Trophoblast cell (in vitro differentiated cells and primary cell): ENCODE data around the gene PGM3.

Source experiments
- DNase-seq, 2 donors: peaks; one replicate each; pipeline ENCODE4 v3.0.0-alpha.2; 2016
- H2AFZ ChIP-seq: 2 replicates; pipeline ENCODE4 v1.6.1; 2013; ENCODE audit warnings: low read length, moderate library complexity, mild to moderate bottlenecking; ENCODE audit not compliant: insufficient read depth, poor library complexity
- H2AK5ac ChIP-seq: 2 replicates; pipeline ENCODE4 v1.6.1; 2013; ENCODE audit warnings: mild to moderate bottlenecking, low read length
- H2BK120ac ChIP-seq: 2 replicates; pipeline ENCODE4 v1.6.1; 2013; ENCODE audit warnings: low read length, mild to moderate bottlenecking, moderate library complexity; ENCODE audit not compliant: insufficient read depth, poor library complexity
- H2BK12ac ChIP-seq: 2 replicates; pipeline ENCODE4 v1.6.1; 2013; ENCODE audit warnings: mild to moderate bottlenecking, low read length, moderate library complexity
- H2BK5ac ChIP-seq: 2 replicates; pipeline ENCODE4 v1.6.1; 2013; ENCODE audit warnings: low read length, low read depth, moderate library complexity, mild to moderate bottlenecking; ENCODE audit not compliant: poor library complexity
- H3K14ac ChIP-seq: 2 replicates; pipeline ENCODE4 v1.6.1; 2013; ENCODE audit warnings: mild to moderate bottlenecking, low read length
- H3K18ac ChIP-seq: 2 replicates; pipeline ENCODE4 v1.6.1; 2013; ENCODE audit warnings: mild to moderate bottlenecking, low read length
- H3K23ac ChIP-seq: 2 replicates; pipeline ENCODE4 v1.6.1; 2013; ENCODE audit warnings: low read length
- H3K27ac ChIP-seq: 2 replicates; pipeline ENCODE4 v1.5.1; 2013; ENCODE audit warnings: low read depth, mild to moderate bottlenecking, inconsistent platforms, low read length, moderate library complexity
- H3K27me3 ChIP-seq: 2 replicates; pipeline ENCODE4 v1.6.1; 2013; ENCODE audit warnings: inconsistent platforms, mild to moderate bottlenecking, low read length, moderate library complexity; ENCODE audit not compliant: insufficient read depth
- H3K36me3 ChIP-seq, 2 experiments: 1 replicate in 1 of 2; 2 replicates in 1 of 2; pipeline ENCODE4 v1.6.1; 2013; ENCODE audit warnings: low read length in 2 of 2, mild to moderate bottlenecking in 2 of 2, moderate library complexity in 1 of 2; ENCODE audit not compliant: insufficient read depth in 2 of 2, control insufficient read depth in 1 of 2
- H3K4ac ChIP-seq: 2 replicates; pipeline ENCODE4 v1.6.1; 2013; ENCODE audit warnings: low read depth, mild to moderate bottlenecking, low read length, moderate library complexity
- H3K4me1 ChIP-seq, 2 experiments: 1 replicate in 1 of 2; 2 replicates in 1 of 2; pipeline ENCODE4 v1.6.1; 2013; ENCODE audit warnings: low read length in 2 of 2, mild to moderate bottlenecking in 2 of 2, moderate library complexity in 1 of 2; ENCODE audit not compliant: insufficient read depth in 2 of 2, control insufficient read depth in 1 of 2
- H3K4me2 ChIP-seq: 2 replicates; pipeline ENCODE4 v1.6.1; 2013; ENCODE audit warnings: inconsistent platforms, mild to moderate bottlenecking, low read length, moderate library complexity
- H3K4me3 ChIP-seq: 2 replicates; pipeline ENCODE4 v1.5.1; 2013; ENCODE audit warnings: mild to moderate bottlenecking, low read depth, low read length, inconsistent platforms
- H3K79me1 ChIP-seq: one replicate; pipeline ENCODE4 v1.6.1; 2013; ENCODE audit warnings: low read length
- H3K79me2 ChIP-seq: 2 replicates; pipeline ENCODE4 v1.6.1; 2013; ENCODE audit warnings: low read length, mild to moderate bottlenecking; ENCODE audit not compliant: control insufficient read depth, insufficient read depth, poor library complexity
- H3K9ac ChIP-seq: 2 replicates; pipeline ENCODE4 v1.6.1; 2013; ENCODE audit warnings: mild to moderate bottlenecking, low read length
- H3K9me3 ChIP-seq: 2 replicates; pipeline ENCODE4 v1.6.1; 2013; ENCODE audit warnings: low read depth, mild to moderate bottlenecking, control low read depth, inconsistent platforms, low read length; ENCODE audit not compliant: insufficient read depth
- H4K12ac ChIP-seq: 2 replicates; pipeline ENCODE4 v1.6.1; 2013; ENCODE audit warnings: low read depth, mild to moderate bottlenecking, low read length, moderate library complexity
- H4K8ac ChIP-seq: 2 replicates; pipeline ENCODE4 v1.6.1; 2013; ENCODE audit warnings: low read depth, mild to moderate bottlenecking, low read length, moderate library complexity
- H4K91ac ChIP-seq: one replicate; pipeline ENCODE4 v1.6.1; 2013; ENCODE audit warnings: low read depth, mild to moderate bottlenecking, low read length, moderate library complexity
- WGBS: extraction: QIAGEN DNeasy Blood & Tissue Kit; methylation state at CpG from one replicate; pipeline ENCODE4 v1.1.7; 2013; ENCODE audit warnings: missing lambda C conversion rate; ENCODE audit not compliant: insufficient read length, insufficient coverage; ENCODE audit errors: extremely low coverage; 5-methylcytosine and 5-hydroxymethylcytosine counted together

The PGM3 gene

GRCh38 chr6:83138758-83139157 is 54.3 kb downstream of the PGM3 start:
- Histone ChIP-seq H3K9ac (no peak overlapping the region), H2AK5ac (no peak overlapping the region), H4K91ac (no peak overlapping the region), H3K18ac (no peak overlapping the region), H2BK12ac (no peak overlapping the region), H2BK120ac (no peak overlapping the region), H3K27ac (no peak overlapping the region), H2BK5ac (no peak overlapping the region), H3K9me3 (no peaks in the 10 kb centered on the region), H3K4me3 (no peak overlapping the region), H3K36me3 (peaks cover 0 to 2% of the 10 kb centered on the region in 2 experiments), H3K4me2 (no peak overlapping the region), H3K14ac (no peak overlapping the region), H3K4ac (no peak overlapping the region), H3K79me1 (no peaks in the 10 kb centered on the region), H2AFZ (no peak overlapping the region), H3K27me3 (no peaks in the 10 kb centered on the region), H3K23ac (no peak overlapping the region), H4K8ac (no peak overlapping the region), H3K79me2 (no peaks in the 10 kb centered on the region), H4K12ac (no peak overlapping the region), H3K4me1 (no peaks in the 10 kb centered on the region)
- WGBS: no CpG with 5 or more reads among the region's 3 CpGs
- no peak for DNase-seq

GRCh38 chr6:83138118-83138722 is 54.8 kb downstream of the PGM3 start:
- Histone ChIP-seq H4K91ac (no peak overlapping the region), H3K4me3 (no peak overlapping the region), H4K12ac (no peak overlapping the region), H3K27me3 (no peaks in the 10 kb centered on the region), H3K4ac (no peak overlapping the region), H3K9me3 (no peaks in the 10 kb centered on the region), H3K79me2 (no peaks in the 10 kb centered on the region), H3K23ac (no peak overlapping the region), H2AFZ (no peak overlapping the region), H3K79me1 (no peaks in the 10 kb centered on the region), H3K4me2 (no peak overlapping the region), H2BK5ac (no peak overlapping the region), H3K36me3 (peaks cover 0 to 2% of the 10 kb centered on the region in 2 experiments), H2AK5ac (no peak overlapping the region), H4K8ac (no peak overlapping the region), H2BK12ac (no peak overlapping the region), H3K4me1 (no peaks in the 10 kb centered on the region), H3K18ac (no peak overlapping the region), H3K27ac (no peak overlapping the region), H2BK120ac (no peak overlapping the region), H3K14ac (no peak overlapping the region), H3K9ac (no peak overlapping the region)
- WGBS: no CpG with 5 or more reads among the region's 5 CpGs
- no peak for DNase-seq

- no peak overlapping the region for H3K27ac ChIP-seq
- H3K4me2 ChIP-seq: no peak overlapping the region
- no peaks in the 10 kb centered on the region for H3K27me3 ChIP-seq
- no peak overlapping the region for H4K12ac ChIP-seq
- H2AK5ac ChIP-seq: no peak overlapping the region
- H2BK120ac ChIP-seq: no peak overlapping the region
- WGBS: no CpG with 5 or more reads among the region's 3 CpGs
- no peak overlapping the region for H3K4ac ChIP-seq
- H3K9ac ChIP-seq: no peak overlapping the region
- no peaks in the 10 kb centered on the region for H3K9me3 ChIP-seq
- H4K91ac ChIP-seq: no peak overlapping the region
- no peak overlapping the region for H3K4me3 ChIP-seq
- DNase-seq: no peak
- no peak overlapping the region for H2AFZ ChIP-seq
- H3K18ac ChIP-seq: no peak overlapping the region
- no peak overlapping the region for H3K14ac ChIP-seq
- no peak overlapping the region for H2BK12ac ChIP-seq
- no peak overlapping the region for H3K23ac ChIP-seq
- H2BK5ac ChIP-seq: no peak overlapping the region
- H4K8ac ChIP-seq: no peak overlapping the region
- H3K4me1 ChIP-seq: no peaks in the 10 kb centered on the region
- no peaks in the 10 kb centered on the region for H3K79me2 ChIP-seq
- H3K36me3 ChIP-seq: peaks cover 3 to 10% of the 10 kb centered on the region in 2 experiments
- no peaks in the 10 kb centered on the region for H3K79me1 ChIP-seq
These were observed 60.9 kb downstream of the PGM3 start for GRCh38 chr6:83132121-83132520.

- no peak overlapping the region for H2BK5ac ChIP-seq
- H3K9me3 ChIP-seq: no peaks in the 10 kb centered on the region
- H3K4me3 ChIP-seq: no peak overlapping the region
- no peak overlapping the region for H3K18ac ChIP-seq
- H2BK120ac ChIP-seq: no peak overlapping the region
- no peaks in the 10 kb centered on the region for H3K27me3 ChIP-seq
- no peaks in the 10 kb centered on the region for H3K79me2 ChIP-seq
- H3K23ac ChIP-seq: no peak overlapping the region
- no peaks in the 10 kb centered on the region for H3K4me1 ChIP-seq
- no peak overlapping the region for H3K4me2 ChIP-seq
- H2AK5ac ChIP-seq: no peak overlapping the region
- peaks cover 3 to 8% of the 10 kb centered on the region in 2 experiments for H3K36me3 ChIP-seq
- no peak overlapping the region for H2AFZ ChIP-seq
- H4K8ac ChIP-seq: no peak overlapping the region
- no peak overlapping the region for H3K27ac ChIP-seq
- H3K14ac ChIP-seq: no peak overlapping the region
- no CpG with 5 or more reads among the region's 2 CpGs for WGBS
- peak in 1 of 2 donors; percentile 6 for DNase-seq
- no peak overlapping the region for H4K12ac ChIP-seq
- no peak overlapping the region for H4K91ac ChIP-seq
- H3K9ac ChIP-seq: no peak overlapping the region
- H2BK12ac ChIP-seq: no peak overlapping the region
- no peak overlapping the region for H3K4ac ChIP-seq
- no peaks in the 10 kb centered on the region for H3K79me1 ChIP-seq
These were observed 65.1 kb downstream of the PGM3 start for GRCh38 chr6:83127976-83128375.
